Measurements from ENCODE around the gene ACAP2.
A peak's percentile ranks its signal among the peaks of the same experiment; 100 is the strongest.

Gene ACAP2

DNA sequence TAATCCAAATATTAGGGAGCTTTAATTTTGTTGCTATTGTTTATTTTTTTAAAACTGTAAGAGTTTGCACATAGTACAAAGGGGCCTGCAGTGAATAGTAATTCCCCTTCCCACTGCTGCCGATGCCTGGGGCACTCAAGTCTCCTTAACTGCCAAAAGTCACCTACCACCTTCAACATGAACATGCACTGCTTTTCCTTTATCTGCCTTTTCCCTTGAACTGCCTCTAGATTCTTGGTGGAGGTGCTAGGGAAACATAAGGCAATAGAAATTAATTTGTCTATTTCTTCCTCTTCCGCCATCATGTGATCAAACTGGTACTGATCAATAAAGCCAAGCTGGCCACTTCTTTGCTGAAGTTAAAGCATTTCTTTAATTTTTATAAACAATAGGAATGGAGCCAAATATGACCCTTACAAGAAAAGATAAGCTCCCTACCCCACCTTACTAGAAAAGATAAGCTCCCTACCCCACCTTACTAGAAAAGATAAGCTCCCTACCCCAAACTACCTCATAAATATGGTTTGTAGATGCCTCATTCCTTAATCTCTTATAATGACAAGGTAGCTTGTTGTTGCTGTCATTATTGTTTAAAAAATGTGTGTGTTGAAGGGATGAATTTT is 17.4 kb upstream of the ACAP2 start:
- no peaks in the 10 kb centered on the region for H3K27me3 ChIP-seq (ENCODE audit: control insufficient read depth in 1 of 2, insufficient read depth in 2 of 2, low read length in 2 of 2)
- no peak overlapping the region for H3K27ac ChIP-seq (ENCODE audit: low read depth, low read length)
- H3K4me3 ChIP-seq (ENCODE audit: low read depth in 1 of 2, low read length in 2 of 2) = no peak overlapping the region
- H3K9ac ChIP-seq (ENCODE audit: low read depth in 1 of 2, low read length in 2 of 2) = no peak overlapping the region
- H3K4me1 ChIP-seq (ENCODE audit: control insufficient read depth in 1 of 2, insufficient read depth in 2 of 2, low read length in 2 of 2) = peaks cover 9 to 14% of the 10 kb centered on the region in 2 donors
- no peaks in the 10 kb centered on the region for H3K36me3 ChIP-seq (ENCODE audit: control insufficient read depth in 1 of 2, insufficient read depth in 2 of 2, low read length in 2 of 2)
- H3K9me3 ChIP-seq (ENCODE audit: control insufficient read depth in 1 of 2, low read length in 2 of 2) = no peaks in the 10 kb centered on the region

GRCh38 chr3:195458316-195458717 is 15.5 kb upstream of the ACAP2 start:
- peaks cover 9 to 14% of the 10 kb centered on the region in 2 donors for H3K4me1 ChIP-seq (ENCODE audit: control insufficient read depth in 1 of 2, insufficient read depth in 2 of 2, low read length in 2 of 2)
- H3K9ac ChIP-seq (ENCODE audit: low read depth in 1 of 2, low read length in 2 of 2) = peak overlapping the region; percentile 1 to 44
- no peaks in the 10 kb centered on the region for H3K36me3 ChIP-seq (ENCODE audit: control insufficient read depth in 1 of 2, insufficient read depth in 2 of 2, low read length in 2 of 2)
- H3K27me3 ChIP-seq (ENCODE audit: control insufficient read depth in 1 of 2, insufficient read depth in 2 of 2, low read length in 2 of 2) = no peaks in the 10 kb centered on the region
- H3K9me3 ChIP-seq (ENCODE audit: control insufficient read depth in 1 of 2, low read length in 2 of 2) = no peaks in the 10 kb centered on the region
- no peak overlapping the region for H3K4me3 ChIP-seq (ENCODE audit: low read depth in 1 of 2, low read length in 2 of 2)
- H3K27ac ChIP-seq (ENCODE audit: low read depth, low read length) = no peak overlapping the region

DNA sequence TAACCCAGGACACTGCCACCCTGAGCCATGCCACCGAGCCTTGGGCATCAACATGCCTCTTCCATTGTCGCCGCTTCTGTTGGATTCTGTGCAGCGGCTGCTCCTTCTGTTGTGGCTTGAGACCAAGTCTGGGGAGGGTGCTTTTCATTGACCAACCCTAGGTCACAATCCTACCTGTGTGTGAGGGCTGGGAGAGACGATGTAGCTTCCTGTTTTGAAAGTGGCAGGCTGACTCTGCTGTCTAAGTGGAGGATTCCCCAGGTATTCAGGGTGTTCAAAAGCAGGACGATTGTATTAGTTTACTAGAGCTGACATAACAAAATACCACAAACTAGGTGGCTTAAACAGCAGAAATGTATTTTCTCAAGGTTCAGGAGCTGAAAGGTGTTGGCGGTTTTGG is 13.0 kb upstream of the ACAP2 start:
- no peaks in the 10 kb centered on the region for H3K36me3 ChIP-seq (ENCODE audit: control insufficient read depth in 1 of 2, insufficient read depth in 2 of 2, low read length in 2 of 2)
- no peak overlapping the region for H3K27ac ChIP-seq (ENCODE audit: low read depth, low read length)
- H3K9ac ChIP-seq (ENCODE audit: low read depth in 1 of 2, low read length in 2 of 2) = no peak overlapping the region
- peaks cover 0 to 4% of the 10 kb centered on the region in 2 donors for H3K4me1 ChIP-seq (ENCODE audit: control insufficient read depth in 1 of 2, insufficient read depth in 2 of 2, low read length in 2 of 2)
- H3K4me3 ChIP-seq (ENCODE audit: low read depth in 1 of 2, low read length in 2 of 2) = no peak overlapping the region
- no peaks in the 10 kb centered on the region for H3K9me3 ChIP-seq (ENCODE audit: control insufficient read depth in 1 of 2, low read length in 2 of 2)
- H3K27me3 ChIP-seq (ENCODE audit: control insufficient read depth in 1 of 2, insufficient read depth in 2 of 2, low read length in 2 of 2) = no peaks in the 10 kb centered on the region

- Histone ChIP-seq H3K36me3 (ENCODE audit: control insufficient read depth in 1 of 2, insufficient read depth in 2 of 2, low read length in 2 of 2) (no peaks in the 10 kb centered on the region), H3K27me3 (ENCODE audit: control insufficient read depth in 1 of 2, insufficient read depth in 2 of 2, low read length in 2 of 2) (no peaks in the 10 kb centered on the region), H3K4me3 (ENCODE audit: low read depth in 1 of 2, low read length in 2 of 2) (no peak overlapping the region), H3K4me1 (ENCODE audit: control insufficient read depth in 1 of 2, insufficient read depth in 2 of 2, low read length in 2 of 2) (peaks cover 0 to 2% of the 10 kb centered on the region in 2 donors), H3K9ac (ENCODE audit: low read depth in 1 of 2, low read length in 2 of 2) (no peak overlapping the region), H3K9me3 (ENCODE audit: control insufficient read depth in 1 of 2, low read length in 2 of 2) (no peaks in the 10 kb centered on the region), H3K27ac (ENCODE audit: low read depth, low read length) (no peak overlapping the region)
Measured at GRCh38 chr3:195453236-195453635, 10.4 kb upstream of the ACAP2 start.

GRCh38 chr3:195451373-195452015 is 8.7 kb upstream of the ACAP2 start:
- Histone ChIP-seq H3K4me1 (ENCODE audit: control insufficient read depth in 1 of 2, insufficient read depth in 2 of 2, low read length in 2 of 2) (no peaks in the 10 kb centered on the region), H3K4me3 (ENCODE audit: low read depth in 1 of 2, low read length in 2 of 2) (no peak overlapping the region), H3K27me3 (ENCODE audit: control insufficient read depth in 1 of 2, insufficient read depth in 2 of 2, low read length in 2 of 2) (no peaks in the 10 kb centered on the region), H3K27ac (ENCODE audit: low read depth, low read length) (no peak overlapping the region), H3K36me3 (ENCODE audit: control insufficient read depth in 1 of 2, insufficient read depth in 2 of 2, low read length in 2 of 2) (no peaks in the 10 kb centered on the region), H3K9me3 (ENCODE audit: control insufficient read depth in 1 of 2, low read length in 2 of 2) (no peaks in the 10 kb centered on the region), H3K9ac (ENCODE audit: low read depth in 1 of 2, low read length in 2 of 2) (no peak overlapping the region)

DNA sequence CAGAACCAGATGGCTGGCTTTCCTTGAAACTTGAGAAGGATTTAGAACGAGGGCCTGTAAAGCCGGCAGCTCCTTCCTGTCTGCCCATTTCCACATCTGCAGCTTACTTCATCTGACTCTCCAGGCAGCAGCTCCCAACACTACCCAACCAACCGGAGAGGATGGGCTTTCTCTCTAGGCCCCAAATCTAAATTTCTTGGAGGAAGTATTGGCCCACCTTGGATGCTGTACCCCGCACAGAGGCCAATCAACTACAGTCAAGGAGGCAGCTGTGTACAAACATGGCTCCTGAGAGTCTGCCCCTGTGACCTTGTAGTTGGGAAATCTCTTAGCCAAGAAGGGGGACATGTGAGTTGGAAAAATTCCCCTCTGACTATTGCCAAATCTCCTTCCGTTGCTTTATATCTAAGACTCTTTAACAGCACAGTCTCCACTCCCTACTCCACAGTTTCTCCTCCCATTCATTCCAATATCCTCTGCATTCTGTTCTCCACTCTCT is 8.0 kb upstream of the ACAP2 start:
- H3K4me1 ChIP-seq (ENCODE audit: control insufficient read depth in 1 of 2, insufficient read depth in 2 of 2, low read length in 2 of 2) = no peaks in the 10 kb centered on the region
- no peaks in the 10 kb centered on the region for H3K9me3 ChIP-seq (ENCODE audit: control insufficient read depth in 1 of 2, low read length in 2 of 2)
- no peak overlapping the region for H3K27ac ChIP-seq (ENCODE audit: low read depth, low read length)
- no peak overlapping the region for H3K4me3 ChIP-seq (ENCODE audit: low read depth in 1 of 2, low read length in 2 of 2)
- H3K36me3 ChIP-seq (ENCODE audit: control insufficient read depth in 1 of 2, insufficient read depth in 2 of 2, low read length in 2 of 2) = no peaks in the 10 kb centered on the region
- H3K27me3 ChIP-seq (ENCODE audit: control insufficient read depth in 1 of 2, insufficient read depth in 2 of 2, low read length in 2 of 2) = no peaks in the 10 kb centered on the region
- no peak overlapping the region for H3K9ac ChIP-seq (ENCODE audit: low read depth in 1 of 2, low read length in 2 of 2)

DNA sequence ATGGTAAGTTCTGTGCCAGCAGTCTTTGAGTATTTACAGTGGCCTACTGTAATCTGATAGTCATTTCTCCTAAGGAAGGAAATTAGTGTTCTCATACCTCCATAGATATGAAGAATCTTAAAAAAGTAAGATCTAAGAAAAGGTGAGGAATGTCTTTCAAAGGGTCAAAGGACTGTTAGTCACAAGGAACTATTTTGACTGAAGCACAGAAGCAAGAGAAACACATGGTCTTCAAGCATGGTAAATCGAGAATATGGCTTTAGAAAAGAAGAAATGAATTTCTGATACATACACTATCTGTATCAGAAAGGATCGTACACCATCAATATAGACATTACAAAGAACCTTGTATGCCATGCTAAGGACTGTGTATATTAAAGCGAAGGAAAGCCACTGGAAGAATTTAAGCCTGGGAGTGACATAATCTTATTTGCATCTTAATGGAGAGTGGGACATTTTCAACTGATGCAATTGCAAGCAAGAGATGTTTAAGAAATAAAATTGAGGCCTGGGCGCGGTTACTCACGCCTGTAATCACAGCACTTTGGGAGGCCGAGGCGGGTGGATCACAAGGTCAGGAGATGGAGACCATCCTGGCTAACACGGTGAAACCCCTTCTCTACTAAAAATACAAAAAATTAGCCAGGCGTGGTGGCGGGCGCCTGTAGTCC is 5.5 kb upstream of the ACAP2 start:
- peaks cover 4 to 7% of the 10 kb centered on the region in 2 donors for H3K4me1 ChIP-seq (ENCODE audit: control insufficient read depth in 1 of 2, insufficient read depth in 2 of 2, low read length in 2 of 2)
- H3K4me3 ChIP-seq (ENCODE audit: low read depth in 1 of 2, low read length in 2 of 2) = no peak overlapping the region
- H3K36me3 ChIP-seq (ENCODE audit: control insufficient read depth in 1 of 2, insufficient read depth in 2 of 2, low read length in 2 of 2) = no peaks in the 10 kb centered on the region
- H3K27ac ChIP-seq (ENCODE audit: low read depth, low read length) = no peak overlapping the region
- no peak overlapping the region for H3K9ac ChIP-seq (ENCODE audit: low read depth in 1 of 2, low read length in 2 of 2)
- no peaks in the 10 kb centered on the region for H3K27me3 ChIP-seq (ENCODE audit: control insufficient read depth in 1 of 2, insufficient read depth in 2 of 2, low read length in 2 of 2)
- no peaks in the 10 kb centered on the region for H3K9me3 ChIP-seq (ENCODE audit: control insufficient read depth in 1 of 2, low read length in 2 of 2)

DNA sequence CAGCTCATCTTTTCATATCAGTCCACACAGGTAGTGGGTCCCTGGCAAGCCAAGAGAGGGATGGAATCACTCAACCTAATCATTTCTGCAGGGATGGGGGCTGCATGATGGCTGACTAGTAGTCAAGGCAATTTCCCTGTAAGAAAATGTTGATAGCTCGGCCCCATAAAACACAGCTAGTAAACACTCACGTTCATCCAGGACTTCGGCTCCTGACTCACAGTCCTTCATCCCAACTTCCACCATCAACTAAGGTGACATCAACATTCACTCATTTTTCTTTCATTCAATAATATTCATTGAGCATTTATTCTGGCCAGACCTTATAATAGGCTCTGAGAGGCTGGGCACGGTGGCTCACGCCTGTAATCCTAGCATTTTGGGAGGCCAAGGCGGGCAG is 4.4 kb upstream of the ACAP2 start:
- no peak overlapping the region for H3K9ac ChIP-seq (ENCODE audit: low read depth in 1 of 2, low read length in 2 of 2)
- no peaks in the 10 kb centered on the region for H3K36me3 ChIP-seq (ENCODE audit: control insufficient read depth in 1 of 2, insufficient read depth in 2 of 2, low read length in 2 of 2)
- H3K9me3 ChIP-seq (ENCODE audit: control insufficient read depth in 1 of 2, low read length in 2 of 2) = no peaks in the 10 kb centered on the region
- no peak overlapping the region for H3K4me3 ChIP-seq (ENCODE audit: low read depth in 1 of 2, low read length in 2 of 2)
- peaks cover 6 to 8% of the 10 kb centered on the region in 2 donors for H3K4me1 ChIP-seq (ENCODE audit: control insufficient read depth in 1 of 2, insufficient read depth in 2 of 2, low read length in 2 of 2)
- no peaks in the 10 kb centered on the region for H3K27me3 ChIP-seq (ENCODE audit: control insufficient read depth in 1 of 2, insufficient read depth in 2 of 2, low read length in 2 of 2)
- H3K27ac ChIP-seq (ENCODE audit: low read depth, low read length) = no peak overlapping the region

DNA sequence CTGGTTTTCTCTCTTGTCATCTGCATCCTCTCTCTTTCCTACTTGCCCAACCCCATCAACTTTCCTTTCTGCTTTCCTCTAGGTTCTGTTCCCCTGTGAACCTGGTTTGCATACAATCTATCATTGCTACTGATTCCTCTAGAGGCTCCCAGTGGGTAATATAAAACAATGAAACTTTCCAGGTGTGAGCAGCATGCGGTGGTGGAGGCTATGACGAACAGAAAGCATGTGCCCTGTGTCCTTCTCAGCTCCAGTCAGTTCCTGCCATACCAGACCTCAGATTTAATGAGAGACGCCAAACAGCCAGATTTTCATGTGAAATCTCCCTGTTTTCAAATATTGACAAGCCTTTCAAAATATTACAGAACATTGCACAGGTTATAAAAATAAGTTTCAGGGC is 3.5 kb upstream of the ACAP2 start:
- Histone ChIP-seq H3K27me3 (ENCODE audit: control insufficient read depth in 1 of 2, insufficient read depth in 2 of 2, low read length in 2 of 2) (no peaks in the 10 kb centered on the region), H3K27ac (ENCODE audit: low read depth, low read length) (no peak overlapping the region), H3K36me3 (ENCODE audit: control insufficient read depth in 1 of 2, insufficient read depth in 2 of 2, low read length in 2 of 2) (no peaks in the 10 kb centered on the region), H3K9ac (ENCODE audit: low read depth in 1 of 2, low read length in 2 of 2) (no peak overlapping the region), H3K9me3 (ENCODE audit: control insufficient read depth in 1 of 2, low read length in 2 of 2) (no peaks in the 10 kb centered on the region), H3K4me1 (ENCODE audit: control insufficient read depth in 1 of 2, insufficient read depth in 2 of 2, low read length in 2 of 2) (peaks cover 8 to 9% of the 10 kb centered on the region in 2 donors), H3K4me3 (ENCODE audit: low read depth in 1 of 2, low read length in 2 of 2) (no peak overlapping the region)

DNA sequence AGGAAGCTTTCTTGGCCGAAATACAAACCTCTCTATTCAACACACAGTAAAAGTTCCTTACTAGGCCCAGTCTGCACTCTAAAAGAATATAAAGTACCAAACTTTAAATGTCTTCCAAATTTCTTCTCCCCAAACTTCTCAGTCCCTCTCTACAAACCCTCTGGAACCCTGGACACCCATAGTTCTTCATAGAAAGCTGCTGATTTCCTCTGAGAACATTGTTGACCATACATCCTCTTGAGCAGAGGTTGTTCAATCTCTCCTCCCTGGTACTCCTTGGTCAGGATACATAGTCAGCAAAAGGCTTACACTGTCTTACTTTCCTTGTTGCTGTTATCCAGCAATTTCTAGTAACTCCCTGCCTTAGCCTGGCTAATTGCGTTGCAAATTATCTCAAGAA is 3.1 kb upstream of the ACAP2 start:
- Histone ChIP-seq H3K4me3 (ENCODE audit: low read depth in 1 of 2, low read length in 2 of 2) (no peak overlapping the region), H3K27me3 (ENCODE audit: control insufficient read depth in 1 of 2, insufficient read depth in 2 of 2, low read length in 2 of 2) (no peaks in the 10 kb centered on the region), H3K9me3 (ENCODE audit: control insufficient read depth in 1 of 2, low read length in 2 of 2) (no peaks in the 10 kb centered on the region), H3K4me1 (ENCODE audit: control insufficient read depth in 1 of 2, insufficient read depth in 2 of 2, low read length in 2 of 2) (peaks cover 12 to 14% of the 10 kb centered on the region in 2 donors), H3K9ac (ENCODE audit: low read depth in 1 of 2, low read length in 2 of 2) (no peak overlapping the region), H3K27ac (ENCODE audit: low read depth, low read length) (no peak overlapping the region), H3K36me3 (ENCODE audit: control insufficient read depth in 1 of 2, insufficient read depth in 2 of 2, low read length in 2 of 2) (no peaks in the 10 kb centered on the region)

All from duodenal mucosa (tissue), 2 donors.